GM12878 (cell line): ENCODE measurements around the gene TKT. TPM values are rescaled to one million over a fixed set of nuclear protein-coding genes. Genes with fewer than 3 reads are reported as not detected.

Experiments
- CBX5 ChIP-seq: sonication (generic); IDR thresholded peaks from 2 replicates; pipeline ENCODE4 v1.6.1; 2016; ENCODE audit warnings: low read depth, moderate library complexity, mild to moderate bottlenecking, inconsistent platforms
- IKZF2 ChIP-seq, 2 experiments: fragments of 450-650 bp; IDR thresholded peaks; 2 replicates each; pipeline ENCODE4 v1.6.1; 2017; ENCODE audit warnings: mild to moderate bottlenecking in 2 of 2, moderate library complexity in 2 of 2
- IRF4 ChIP-seq: IDR thresholded peaks from 2 replicates; pipeline ENCODE4 v1.6.1; 2011; ENCODE audit warnings: low read depth, low read length
- JUND ChIP-seq: IDR thresholded peaks from 2 replicates; pipeline ENCODE4 v1.6.1; 2012; ENCODE audit warnings: low read depth, mild to moderate bottlenecking, low read length, improper control_type of control experiment, moderate library complexity
- KAT2A ChIP-seq: conservative IDR thresholded peaks from 2 replicates; pipeline ENCODE4 v1.6.1; 2011; ENCODE audit warnings: low read depth, low read length; ENCODE audit not compliant: control insufficient read depth
- NBN ChIP-seq: fragments of 450-650 bp; IDR thresholded peaks from 2 replicates; pipeline ENCODE4 v1.6.1; 2016
- POLR2AphosphoS2 ChIP-seq: IDR thresholded peaks from 2 replicates; pipeline ENCODE4 v1.6.1; 2011; ENCODE audit warnings: low read depth, mild to moderate bottlenecking, low read length, improper control_type of control experiment, moderate library complexity
- SIN3A ChIP-seq: IDR thresholded peaks from 2 replicates; pipeline ENCODE4 v1.6.1; 2012; ENCODE audit warnings: low read depth, low read length, improper control_type of control experiment
- SMARCA5 ChIP-seq: fragments of 450-650 bp; IDR thresholded peaks from 2 replicates; pipeline ENCODE4 v1.6.1; 2017; ENCODE audit warnings: mild to moderate bottlenecking
- TAF1 ChIP-seq: IDR thresholded peaks from 2 replicates; pipeline ENCODE4 v1.6.1; 2011; ENCODE audit warnings: mild to moderate bottlenecking, low read depth, low read length, borderline replicate concordance
- TCF12 ChIP-seq: IDR thresholded peaks from 2 replicates; pipeline ENCODE4 v1.6.1; 2011; ENCODE audit warnings: low read depth, mild to moderate bottlenecking, low read length
- ZNF384 ChIP-seq: IDR thresholded peaks from 2 replicates; pipeline ENCODE4 v1.6.1; 2012; ENCODE audit warnings: low read depth, mild to moderate bottlenecking, low read length, improper control_type of control experiment, borderline replicate concordance
- polyA plus RNA-seq, 11 experiments: library from polyadenylated mRNA; depleted of rRNA in 4 of 11; unstranded in 6 of 11; stranded (reverse) in 5 of 11; fragments of >200 nt; fragmentation: Nextera tagmentation in 4 of 11; fragmentation: Illumina TruSeq in 1 of 11; extraction: Ambion mirVana in 4 of 11; extraction: Trizol in 1 of 11; gene quantifications; 1 replicate in 1 of 11; 2 replicates in 10 of 11; pipeline versions ENCODE4 v1.2.1 to v1.2.3, GENCODE V29; 2011 to 2016; ENCODE audit warnings: inconsistent platforms in 2 of 11, missing spikeins in 2 of 11, low read depth in 1 of 11
- total RNA-seq, 4 experiments: library from RNA; depleted of rRNA in 3 of 4; stranded (reverse); fragments of >200 nt in 3 of 4; fragmentation: Illumina TruSeq in 1 of 4; extraction: Trizol in 1 of 4; gene quantifications; 2 replicates each; pipeline versions ENCODE4 v1.2.1 to v1.2.3, GENCODE V29; 2013 to 2021
- TF ChIP-seq, protein P1 (sequence below): fragments of 450-650 bp; IDR thresholded peaks from 2 replicates; pipeline ENCODE4 v1.6.1; 2017; ENCODE audit warnings: mild to moderate bottlenecking, moderate library complexity
- TF ChIP-seq, protein P2 (sequence below): IDR thresholded peaks from 2 replicates; pipeline ENCODE4 v1.6.1; 2011; ENCODE audit warnings: borderline replicate concordance, low read depth, mild to moderate bottlenecking, moderate library complexity, mixed read lengths, low read length; ENCODE audit not compliant: insufficient read depth; ENCODE audit errors: extremely low read length
- TF ChIP-seq, protein P3 (sequence below): fragments of 450-650 bp; IDR thresholded peaks from 2 replicates; pipeline ENCODE4 v1.6.1; 2017; ENCODE audit warnings: borderline replicate concordance
- TF ChIP-seq, protein P4 (sequence below): IDR thresholded peaks from 2 replicates; pipeline ENCODE4 v1.6.1; 2011; ENCODE audit warnings: low read depth, low read length, improper control_type of control experiment, borderline replicate concordance
- TF ChIP-seq, protein P5 (sequence below): fragments of 450-650 bp; conservative IDR thresholded peaks from 2 replicates; pipeline ENCODE4 v1.6.1; 2017; ENCODE audit warnings: mild to moderate bottlenecking, moderate library complexity

TKT gene
- total and polyA plus RNA-seq, 10 of the 15 experiments (the other 5 are each of a cell fraction or from before 2014, with no cell fraction given), result 56.4 to 385 (median 143) TPM

DNA sequence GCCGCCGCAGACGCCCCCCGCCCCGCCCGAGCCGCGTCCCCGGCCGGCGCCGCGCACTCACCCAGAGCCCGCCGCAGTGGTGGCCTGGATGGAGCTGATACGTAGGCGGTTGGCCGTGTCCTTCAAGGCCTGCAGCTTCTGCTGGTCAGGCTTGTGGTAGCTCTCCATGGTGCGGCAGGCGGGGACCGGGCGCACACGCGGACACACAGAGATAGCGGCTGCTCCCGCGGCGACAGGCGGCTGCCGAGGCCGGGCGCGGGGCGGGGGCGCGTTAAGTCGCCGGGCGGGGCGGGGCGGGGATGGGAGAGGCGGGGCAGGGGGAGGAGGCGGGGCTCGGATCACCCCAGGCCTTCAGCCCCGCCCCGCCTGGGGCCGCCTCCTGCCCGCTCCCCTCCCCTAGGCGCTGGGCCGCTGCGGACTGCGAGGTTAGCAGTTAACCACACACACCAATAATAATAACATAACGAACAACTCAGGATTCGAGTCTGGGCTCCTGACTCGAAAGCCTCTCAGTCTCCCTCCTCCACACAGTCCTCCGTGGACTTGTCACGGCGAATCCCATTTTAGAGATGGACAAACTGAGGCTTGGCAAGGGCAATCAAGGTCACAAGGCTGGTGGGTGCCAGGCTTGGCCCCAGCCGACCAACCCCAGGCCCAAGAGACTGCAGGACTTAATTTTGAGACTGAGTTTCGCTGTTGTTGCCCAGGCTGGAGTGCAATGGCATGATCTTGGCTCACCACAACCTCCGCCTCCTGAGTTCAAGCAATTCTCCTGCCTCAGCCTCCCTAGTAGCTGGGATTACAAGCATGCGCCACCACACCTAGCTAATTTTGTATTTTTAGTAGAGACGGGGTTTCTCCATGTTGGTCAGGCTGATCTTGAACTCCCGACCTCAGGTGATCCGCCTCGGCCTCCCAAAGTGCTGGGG is at the start of gene TKT (continued):
- TF ChIP-seq, protein P1, sequence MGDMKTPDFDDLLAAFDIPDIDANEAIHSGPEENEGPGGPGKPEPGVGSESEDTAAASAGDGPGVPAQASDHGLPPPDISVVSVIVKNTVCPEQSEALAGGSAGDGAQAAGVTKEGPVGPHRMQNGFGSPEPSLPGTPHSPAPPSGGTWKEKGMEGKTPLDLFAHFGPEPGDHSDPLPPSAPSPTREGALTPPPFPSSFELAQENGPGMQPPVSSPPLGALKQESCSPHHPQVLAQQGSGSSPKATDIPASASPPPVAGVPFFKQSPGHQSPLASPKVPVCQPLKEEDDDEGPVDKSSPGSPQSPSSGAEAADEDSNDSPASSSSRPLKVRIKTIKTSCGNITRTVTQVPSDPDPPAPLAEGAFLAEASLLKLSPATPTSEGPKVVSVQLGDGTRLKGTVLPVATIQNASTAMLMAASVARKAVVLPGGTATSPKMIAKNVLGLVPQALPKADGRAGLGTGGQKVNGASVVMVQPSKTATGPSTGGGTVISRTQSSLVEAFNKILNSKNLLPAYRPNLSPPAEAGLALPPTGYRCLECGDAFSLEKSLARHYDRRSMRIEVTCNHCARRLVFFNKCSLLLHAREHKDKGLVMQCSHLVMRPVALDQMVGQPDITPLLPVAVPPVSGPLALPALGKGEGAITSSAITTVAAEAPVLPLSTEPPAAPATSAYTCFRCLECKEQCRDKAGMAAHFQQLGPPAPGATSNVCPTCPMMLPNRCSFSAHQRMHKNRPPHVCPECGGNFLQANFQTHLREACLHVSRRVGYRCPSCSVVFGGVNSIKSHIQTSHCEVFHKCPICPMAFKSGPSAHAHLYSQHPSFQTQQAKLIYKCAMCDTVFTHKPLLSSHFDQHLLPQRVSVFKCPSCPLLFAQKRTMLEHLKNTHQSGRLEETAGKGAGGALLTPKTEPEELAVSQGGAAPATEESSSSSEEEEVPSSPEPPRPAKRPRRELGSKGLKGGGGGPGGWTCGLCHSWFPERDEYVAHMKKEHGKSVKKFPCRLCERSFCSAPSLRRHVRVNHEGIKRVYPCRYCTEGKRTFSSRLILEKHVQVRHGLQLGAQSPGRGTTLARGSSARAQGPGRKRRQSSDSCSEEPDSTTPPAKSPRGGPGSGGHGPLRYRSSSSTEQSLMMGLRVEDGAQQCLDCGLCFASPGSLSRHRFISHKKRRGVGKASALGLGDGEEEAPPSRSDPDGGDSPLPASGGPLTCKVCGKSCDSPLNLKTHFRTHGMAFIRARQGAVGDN, result no peak; the same call in 1 of the 2 replicates
- TF ChIP-seq IRF4 (no peak), NBN (peak; percentile 73), POLR2AphosphoS2 (no peak), SMARCA5 (peak; percentile 99), JUND (no peak), TAF1 (no peak; the same call in 1 of the 2 replicates), KAT2A (no peak), SIN3A (peak; percentile 64; the same call in 1 of the 2 replicates), TCF12 (no peak), ZNF384 (no peak), CBX5 (no peak), IKZF2 (IDR thresholded peaks at IDR 0.05) (no peak; a peak in 1 of 4 replicates)
- TF ChIP-seq, protein P2, sequence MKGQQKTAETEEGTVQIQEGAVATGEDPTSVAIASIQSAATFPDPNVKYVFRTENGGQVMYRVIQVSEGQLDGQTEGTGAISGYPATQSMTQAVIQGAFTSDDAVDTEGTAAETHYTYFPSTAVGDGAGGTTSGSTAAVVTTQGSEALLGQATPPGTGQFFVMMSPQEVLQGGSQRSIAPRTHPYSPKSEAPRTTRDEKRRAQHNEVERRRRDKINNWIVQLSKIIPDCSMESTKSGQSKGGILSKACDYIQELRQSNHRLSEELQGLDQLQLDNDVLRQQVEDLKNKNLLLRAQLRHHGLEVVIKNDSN, result no peak
- TF ChIP-seq, protein P3, sequence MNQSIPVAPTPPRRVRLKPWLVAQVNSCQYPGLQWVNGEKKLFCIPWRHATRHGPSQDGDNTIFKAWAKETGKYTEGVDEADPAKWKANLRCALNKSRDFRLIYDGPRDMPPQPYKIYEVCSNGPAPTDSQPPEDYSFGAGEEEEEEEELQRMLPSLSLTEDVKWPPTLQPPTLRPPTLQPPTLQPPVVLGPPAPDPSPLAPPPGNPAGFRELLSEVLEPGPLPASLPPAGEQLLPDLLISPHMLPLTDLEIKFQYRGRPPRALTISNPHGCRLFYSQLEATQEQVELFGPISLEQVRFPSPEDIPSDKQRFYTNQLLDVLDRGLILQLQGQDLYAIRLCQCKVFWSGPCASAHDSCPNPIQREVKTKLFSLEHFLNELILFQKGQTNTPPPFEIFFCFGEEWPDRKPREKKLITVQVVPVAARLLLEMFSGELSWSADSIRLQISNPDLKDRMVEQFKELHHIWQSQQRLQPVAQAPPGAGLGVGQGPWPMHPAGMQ, result no peak
- TF ChIP-seq, protein P4, sequence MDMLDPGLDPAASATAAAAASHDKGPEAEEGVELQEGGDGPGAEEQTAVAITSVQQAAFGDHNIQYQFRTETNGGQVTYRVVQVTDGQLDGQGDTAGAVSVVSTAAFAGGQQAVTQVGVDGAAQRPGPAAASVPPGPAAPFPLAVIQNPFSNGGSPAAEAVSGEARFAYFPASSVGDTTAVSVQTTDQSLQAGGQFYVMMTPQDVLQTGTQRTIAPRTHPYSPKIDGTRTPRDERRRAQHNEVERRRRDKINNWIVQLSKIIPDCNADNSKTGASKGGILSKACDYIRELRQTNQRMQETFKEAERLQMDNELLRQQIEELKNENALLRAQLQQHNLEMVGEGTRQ, result no peak
- TF ChIP-seq, protein P5, sequence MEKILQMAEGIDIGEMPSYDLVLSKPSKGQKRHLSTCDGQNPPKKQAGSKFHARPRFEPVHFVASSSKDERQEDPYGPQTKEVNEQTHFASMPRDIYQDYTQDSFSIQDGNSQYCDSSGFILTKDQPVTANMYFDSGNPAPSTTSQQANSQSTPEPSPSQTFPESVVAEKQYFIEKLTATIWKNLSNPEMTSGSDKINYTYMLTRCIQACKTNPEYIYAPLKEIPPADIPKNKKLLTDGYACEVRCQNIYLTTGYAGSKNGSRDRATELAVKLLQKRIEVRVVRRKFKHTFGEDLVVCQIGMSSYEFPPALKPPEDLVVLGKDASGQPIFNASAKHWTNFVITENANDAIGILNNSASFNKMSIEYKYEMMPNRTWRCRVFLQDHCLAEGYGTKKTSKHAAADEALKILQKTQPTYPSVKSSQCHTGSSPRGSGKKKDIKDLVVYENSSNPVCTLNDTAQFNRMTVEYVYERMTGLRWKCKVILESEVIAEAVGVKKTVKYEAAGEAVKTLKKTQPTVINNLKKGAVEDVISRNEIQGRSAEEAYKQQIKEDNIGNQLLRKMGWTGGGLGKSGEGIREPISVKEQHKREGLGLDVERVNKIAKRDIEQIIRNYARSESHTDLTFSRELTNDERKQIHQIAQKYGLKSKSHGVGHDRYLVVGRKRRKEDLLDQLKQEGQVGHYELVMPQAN, result peak; percentile 84
